Large intestine (tissue), 3 donors: Measurements from ENCODE around the gene TLR10. TPM values are rescaled to one million over a fixed set of nuclear protein-coding genes. Genes with fewer than 3 reads are reported as not detected.

Experiments used
- DNase-seq, 2 donors: peaks; one replicate each; pipeline versions ENCODE4 v3.0.0 to v3.0.0-alpha.2; 2013
- H3K27ac ChIP-seq: one replicate; pipeline ENCODE4 v1.5.1; 2013; ENCODE audit warnings: low read length
- H3K27me3 ChIP-seq: 2 replicates; pipeline ENCODE4 v1.6.1; 2013; ENCODE audit warnings: low read length; ENCODE audit not compliant: control insufficient read depth, insufficient read depth
- H3K36me3 ChIP-seq: 2 replicates; pipeline ENCODE4 v1.6.1; 2013; ENCODE audit warnings: low read length; ENCODE audit not compliant: control insufficient read depth, insufficient read depth
- H3K4me1 ChIP-seq: one replicate; pipeline ENCODE4 v1.6.1; 2013; ENCODE audit warnings: low read length; ENCODE audit not compliant: control insufficient read depth, insufficient read depth
- H3K4me3 ChIP-seq: one replicate; pipeline ENCODE4 v1.5.1; 2013; ENCODE audit warnings: low read length
- H3K9me3 ChIP-seq: one replicate; pipeline ENCODE4 v1.6.1; 2013; ENCODE audit warnings: mild to moderate bottlenecking, low read depth, low read length, moderate library complexity; ENCODE audit not compliant: control insufficient read depth
- WGBS: methylation state at CpG from one replicate; pipeline ENCODE4 v1.1.5; 2013; ENCODE audit warnings: low lambda C conversion rate; ENCODE audit not compliant: insufficient coverage; 5-methylcytosine and 5-hydroxymethylcytosine counted together
- polyA plus RNA-seq: library from polyadenylated mRNA; unstranded; fragments of 120-200 nt; gene quantifications from one replicate; pipeline ENCODE4 v1.2.1, GENCODE V29; 2013

The TLR10 gene
- polyA plus RNA-seq, 1 donor = 2.2 TPM

GRCh38 chr4:38800961-38801450 lies 18.2 kb upstream of the TLR10 start:
- Histone ChIP-seq H3K4me3 (no peak overlapping the region), H3K27me3 (no peaks in the 10 kb centered on the region), H3K27ac (no peak overlapping the region), H3K4me1 (no peaks in the 10 kb centered on the region), H3K9me3 (peaks cover 3% of the 10 kb centered on the region), H3K36me3 (peaks cover 4% of the 10 kb centered on the region)
- 100% methylated on average over 1 of the region's 3 CpGs for WGBS
- no peak for DNase-seq

- no peaks in the 10 kb centered on the region for H3K4me1 ChIP-seq
- no peak overlapping the region for H3K4me3 ChIP-seq
- H3K27ac ChIP-seq = no peak overlapping the region
- no CpG with 5 or more reads among the region's 2 CpGs for whole genome bisulfite sequencing
- no peaks in the 10 kb centered on the region for H3K27me3 ChIP-seq
- no peak for DNase-seq
- peaks cover 3% of the 10 kb centered on the region for H3K9me3 ChIP-seq
- peaks cover 4% of the 10 kb centered on the region for H3K36me3 ChIP-seq
Observed at GRCh38 chr4:38800366-38800765, 17.6 kb upstream of the TLR10 start.

GRCh38 chr4:38795087-38795486 lies 12.3 kb upstream of the TLR10 start:
- no peak overlapping the region for H3K27ac ChIP-seq
- WGBS = no CpG with 5 or more reads among the region's 3 CpGs
- H3K36me3 ChIP-seq = peaks cover 4% of the 10 kb centered on the region
- H3K27me3 ChIP-seq = no peaks in the 10 kb centered on the region
- H3K4me1 ChIP-seq = no peaks in the 10 kb centered on the region
- no peaks in the 10 kb centered on the region for H3K9me3 ChIP-seq
- DNase-seq = no peak
- H3K4me3 ChIP-seq = no peak overlapping the region

GRCh38 chr4:38794051-38794450 lies 11.3 kb upstream of the TLR10 start:
- Histone ChIP-seq H3K9me3 (no peaks in the 10 kb centered on the region), H3K4me1 (no peaks in the 10 kb centered on the region), H3K27me3 (no peaks in the 10 kb centered on the region), H3K27ac (no peak overlapping the region), H3K36me3 (peaks cover 1% of the 10 kb centered on the region), H3K4me3 (no peak overlapping the region)
- DNase-seq = no peak
- 90% methylated on average over 2 of the region's 2 CpGs for WGBS

GRCh38 chr4:38791010-38791409 lies 8.2 kb upstream of the TLR10 start:
- no peaks in the 10 kb centered on the region for H3K27me3 ChIP-seq
- H3K4me3 ChIP-seq = no peak overlapping the region
- H3K9me3 ChIP-seq = no peaks in the 10 kb centered on the region
- no peaks in the 10 kb centered on the region for H3K36me3 ChIP-seq
- no peak for DNase-seq
- no peaks in the 10 kb centered on the region for H3K4me1 ChIP-seq
- no CpG with 5 or more reads among the region's 2 CpGs for WGBS
- H3K27ac ChIP-seq = no peak overlapping the region

GRCh38 chr4:38788317-38788716 lies 5.5 kb upstream of the TLR10 start:
- no CpG with 5 or more reads among the region's 1 CpG for WGBS
- Histone ChIP-seq H3K36me3 (no peaks in the 10 kb centered on the region), H3K9me3 (no peaks in the 10 kb centered on the region), H3K27me3 (no peaks in the 10 kb centered on the region), H3K27ac (no peak overlapping the region), H3K4me1 (no peaks in the 10 kb centered on the region), H3K4me3 (no peak overlapping the region)
- no peak for DNase-seq

- H3K27me3 ChIP-seq = no peaks in the 10 kb centered on the region
- 14% methylated on average over 3 of the region's 4 CpGs for WGBS
- H3K9me3 ChIP-seq = no peaks in the 10 kb centered on the region
- no peaks in the 10 kb centered on the region for H3K36me3 ChIP-seq
- no peak overlapping the region for H3K27ac ChIP-seq
- H3K4me1 ChIP-seq = no peaks in the 10 kb centered on the region
- no peak overlapping the region for H3K4me3 ChIP-seq
- no peak for DNase-seq
Observed at GRCh38 chr4:38787693-38788092, 4.9 kb upstream of the TLR10 start.

- 97% methylated on average over 4 of the region's 8 CpGs for WGBS
- DNase-seq = no peak
- H3K4me1 ChIP-seq = no peaks in the 10 kb centered on the region
Observed at GRCh38 chr4:38785901-38786402, 3.2 kb upstream of the TLR10 start.

GRCh38 chr4:38785041-38785790 lies 2.4 kb upstream of the TLR10 start:
- no peaks in the 10 kb centered on the region for H3K4me1 ChIP-seq
- H3K36me3 ChIP-seq = no peaks in the 10 kb centered on the region
- no peak for DNase-seq
- H3K4me3 ChIP-seq = no peak overlapping the region
- H3K27me3 ChIP-seq = no peaks in the 10 kb centered on the region
- no peak overlapping the region for H3K27ac ChIP-seq
- 68% methylated on average over 2 of the region's 6 CpGs for WGBS
- no peaks in the 10 kb centered on the region for H3K9me3 ChIP-seq

More at GRCh38 chr4:38785901-38786402, 3.2 kb upstream of the TLR10 start:
- no peaks in the 10 kb centered on the region for H3K27me3 ChIP-seq
- no peaks in the 10 kb centered on the region for H3K36me3 ChIP-seq
- no peak overlapping the region for H3K4me3 ChIP-seq
- H3K27ac ChIP-seq = no peak overlapping the region
- no peaks in the 10 kb centered on the region for H3K9me3 ChIP-seq

GRCh38 chr4:38784141-38784540 lies 1.4 kb upstream of the TLR10 start:
- no CpG with 5 or more reads among the region's 4 CpGs for WGBS
- Histone ChIP-seq H3K4me3 (no peak overlapping the region), H3K27ac (no peak overlapping the region), H3K36me3 (no peaks in the 10 kb centered on the region), H3K4me1 (no peaks in the 10 kb centered on the region), H3K9me3 (no peaks in the 10 kb centered on the region), H3K27me3 (no peaks in the 10 kb centered on the region)
- no peak for DNase-seq

GRCh38 chr4:38783109-38783460 lies 295 bp upstream of the TLR10 start:
- Histone ChIP-seq H3K4me1 (no peaks in the 10 kb centered on the region), H3K27me3 (no peaks in the 10 kb centered on the region), H3K36me3 (no peaks in the 10 kb centered on the region), H3K4me3 (no peak overlapping the region), H3K27ac (no peak overlapping the region), H3K9me3 (no peaks in the 10 kb centered on the region)
- WGBS = no CpG with 5 or more reads among the region's 8 CpGs
- no peak for DNase-seq
